WTC11 (cell line): ENCODE data around the gene GRM8. TPM values are rescaled to one million over a fixed set of nuclear protein-coding genes. Genes with fewer than 3 reads are reported as not detected.

Experiments used
- ATAC-seq: fragments of 200-7000 bp; cut with Tn5 transposase; 2 replicates; pipeline ENCODE4 v1.10.0; 2021; ENCODE audit warnings: mild to moderate bottlenecking, moderate library complexity
- CTCF ChIA-PET: fragments of 300-600 bp; sonication (Branson Sonifier 250); formaldehyde crosslinking; loops from one replicate; lab custom pipeline; 2021; ENCODE audit warnings: antibody characterized with exemption; lab: Charles Lee
- POLR2A ChIA-PET: fragments of 350-600 bp; sonication (Branson Sonifier 250); formaldehyde crosslinking; loops from one replicate; lab custom pipeline; 2021; ENCODE audit warnings: antibody characterized with exemption; lab: Charles Lee
- DNase-seq: peaks from one replicate; pipeline ENCODE4 v3.0.0; 2021; ENCODE audit warnings: low spot score
- H3K27ac Mint-ChIP-seq: 2 replicates; pipeline ENCODE4 v1.8.0; 2021; ENCODE audit warnings: mixed read lengths
- H3K27me3 Mint-ChIP-seq: 2 replicates; pipeline ENCODE4 v1.8.0; 2021; ENCODE audit warnings: low read depth, mild to moderate bottlenecking, moderate library complexity, mixed read lengths
- H3K36me3 Mint-ChIP-seq: 2 replicates; pipeline ENCODE4 v1.8.0; 2021; ENCODE audit warnings: mixed read lengths
- H3K4me1 Mint-ChIP-seq: 2 replicates; pipeline ENCODE4 v1.8.0; 2022; ENCODE audit warnings: mixed read lengths
- H3K4me3 Mint-ChIP-seq: 2 replicates; pipeline ENCODE4 v1.8.0; 2021; ENCODE audit warnings: mild to moderate bottlenecking, moderate library complexity, mixed read lengths
- H3K9me3 Mint-ChIP-seq: 2 replicates; pipeline ENCODE4 v1.8.0; 2021; ENCODE audit warnings: mixed read lengths
- AFF4 ChIP-seq: sonication (generic); formaldehyde crosslinking; IDR thresholded peaks from 2 replicates; pipeline ENCODE4 v1.8.1; 2023; ENCODE audit warnings: mild to moderate bottlenecking, missing genetic modification reagents, borderline replicate concordance
- ATF6 ChIP-seq: sonication (generic); formaldehyde crosslinking; IDR thresholded peaks from 2 replicates; pipeline ENCODE4 v1.8.1; 2023; ENCODE audit warnings: mild to moderate bottlenecking, missing genetic modification reagents
- CREB1 ChIP-seq: sonication (generic); formaldehyde crosslinking; IDR thresholded peaks from 2 replicates; pipeline ENCODE4 v1.8.0; 2023; ENCODE audit warnings: mild to moderate bottlenecking, missing genetic modification reagents
- ELF4 ChIP-seq: sonication (generic); formaldehyde crosslinking; IDR thresholded peaks from 2 replicates; pipeline ENCODE4 v1.8.1; 2022; ENCODE audit warnings: low read depth, mild to moderate bottlenecking, moderate library complexity, missing genetic modification reagents
- ETV6 ChIP-seq: sonication (generic); formaldehyde crosslinking; IDR thresholded peaks from 2 replicates; pipeline ENCODE4 v1.8.1; 2022; ENCODE audit warnings: mild to moderate bottlenecking, missing genetic modification reagents
- FOXJ3 ChIP-seq: sonication (generic); formaldehyde crosslinking; IDR thresholded peaks from 2 replicates; pipeline ENCODE4 v1.9.0; 2021; ENCODE audit warnings: missing genetic modification reagents, mild to moderate bottlenecking, borderline replicate concordance
- FOXK1 ChIP-seq: sonication (generic); formaldehyde crosslinking; IDR thresholded peaks from 2 replicates; pipeline ENCODE4 v1.8.0; 2022; ENCODE audit warnings: mild to moderate bottlenecking, moderate library complexity, missing genetic modification reagents
- FOXP1 ChIP-seq: sonication (generic); formaldehyde crosslinking; IDR thresholded peaks from 2 replicates; pipeline ENCODE4 v1.8.0; 2022; ENCODE audit warnings: missing genetic modification reagents, mild to moderate bottlenecking, moderate library complexity, borderline replicate concordance
- HMGXB4 ChIP-seq: sonication (generic); formaldehyde crosslinking; IDR thresholded peaks from 2 replicates; pipeline ENCODE4 v1.8.1; 2023; ENCODE audit warnings: mild to moderate bottlenecking, moderate library complexity, missing genetic modification reagents
- JAZF1 ChIP-seq: fragments of 250-450 bp; sonication (Bioruptor Pico); IDR thresholded peaks from 2 replicates; pipeline ENCODE4 v1.9.0; 2021; ENCODE audit warnings: moderate library complexity, mild to moderate bottlenecking, inconsistent platforms
- MAX ChIP-seq: sonication (generic); formaldehyde crosslinking; IDR thresholded peaks from 2 replicates; pipeline ENCODE4 v1.8.0; 2022; ENCODE audit warnings: mild to moderate bottlenecking, missing genetic modification reagents
- MXD4 ChIP-seq: fragments of 250-450 bp; sonication (Bioruptor Pico); IDR thresholded peaks from 2 replicates; pipeline ENCODE4 v1.8.0; 2021; ENCODE audit warnings: mild to moderate bottlenecking, moderate library complexity, borderline replicate concordance
- NFYB ChIP-seq: sonication (generic); formaldehyde crosslinking; conservative IDR thresholded peaks from 2 replicates; pipeline ENCODE4 v1.8.0; 2022; ENCODE audit warnings: low read depth, missing genetic modification reagents
- RORB ChIP-seq: fragments of 250-450 bp; sonication (Bioruptor Pico); IDR thresholded peaks from 2 replicates; pipeline ENCODE4 v1.9.0; 2021; ENCODE audit warnings: mild to moderate bottlenecking
- SMAD3 ChIP-seq: sonication (generic); formaldehyde crosslinking; IDR thresholded peaks from 2 replicates; pipeline ENCODE4 v1.8.0; 2022; ENCODE audit warnings: missing genetic modification reagents, mild to moderate bottlenecking, borderline replicate concordance
- SMAD4 ChIP-seq: sonication (generic); formaldehyde crosslinking; IDR thresholded peaks from 2 replicates; pipeline ENCODE4 v1.8.0; 2022; ENCODE audit warnings: mild to moderate bottlenecking, missing genetic modification reagents
- SP1 ChIP-seq: sonication (generic); formaldehyde crosslinking; conservative IDR thresholded peaks from 2 replicates; pipeline ENCODE4 v1.8.1; 2022; ENCODE audit warnings: missing genetic modification reagents
- ZBTB21 ChIP-seq: sonication (generic); formaldehyde crosslinking; IDR thresholded peaks from 2 replicates; pipeline ENCODE4 v1.8.1; 2023; ENCODE audit warnings: mild to moderate bottlenecking, missing genetic modification reagents, borderline replicate concordance
- ZBTB43 ChIP-seq: sonication (generic); formaldehyde crosslinking; IDR thresholded peaks from 2 replicates; pipeline ENCODE4 v1.8.1; 2023; ENCODE audit warnings: mild to moderate bottlenecking, missing genetic modification reagents
- ZNF121 ChIP-seq: sonication (generic); formaldehyde crosslinking; IDR thresholded peaks from 2 replicates; pipeline ENCODE4 v1.8.0; 2023; ENCODE audit warnings: missing genetic modification reagents
- ZNF138 ChIP-seq: sonication (generic); formaldehyde crosslinking; conservative IDR thresholded peaks from 2 replicates; pipeline ENCODE4 v1.8.1; 2022; ENCODE audit warnings: mild to moderate bottlenecking, moderate library complexity, missing genetic modification reagents
- ZNF281 ChIP-seq: sonication (generic); formaldehyde crosslinking; IDR thresholded peaks from 2 replicates; pipeline ENCODE4 v1.8.0; 2023; ENCODE audit warnings: mild to moderate bottlenecking, missing genetic modification reagents
- ZNF671 ChIP-seq: fragments of 250-450 bp; sonication (Bioruptor Pico); IDR thresholded peaks from 2 replicates; pipeline ENCODE4 v1.8.0; 2021; ENCODE audit warnings: mild to moderate bottlenecking
- ZSCAN18 ChIP-seq: fragments of 250-450 bp; sonication (Bioruptor Pico); IDR thresholded peaks from 2 replicates; pipeline ENCODE4 v2.1.2; 2022; ENCODE audit warnings: mild to moderate bottlenecking, moderate library complexity
- total RNA-seq: library from RNA; stranded (reverse); gene quantifications from 3 replicates; pipeline ENCODE4 v1.2.3, GENCODE V29; 2021

The GRM8 gene
- total RNA-seq, 1 experiment from 2014 or later = 2.3 TPM

- Mint-ChIP-seq H3K4me3 (no peak overlapping the region), H3K9me3 (peaks cover 2% of the 10 kb centered on the region; the same call in 1 of the 2 replicates), H3K27me3 (no peaks in the 10 kb centered on the region; the same call in 1 of the 2 replicates), H3K27ac (no peak overlapping the region), H3K4me1 (peaks cover 18% of the 10 kb centered on the region), H3K36me3 (no peaks in the 10 kb centered on the region)
- TF ChIP-seq ZNF281 (CRISPR knock-in tag) (no peak), ELF4 (CRISPR knock-in tag) (no peak), CREB1 (CRISPR knock-in tag) (no peak), ATF6 (CRISPR knock-in tag) (no peak), ZSCAN18 (CRISPR knock-in tag) (no peak), SMAD4 (no peak), ZNF671 (CRISPR knock-in tag) (no peak), MXD4 (CRISPR knock-in tag) (no peak), ZNF121 (CRISPR knock-in tag) (no peak), HMGXB4 (CRISPR knock-in tag) (no peak), ZBTB43 (no peak), SP1 (CRISPR knock-in tag) (no peak), ETV6 (CRISPR knock-in tag) (no peak), JAZF1 (no peak)
- POLR2A ChIA-PET = no interaction called here
- CTCF ChIA-PET = no interaction called here
- DNase-seq (no peak), ATAC-seq (no peak)
Observed at GRCh38 chr7:126718419-126718818, 534.3 kb downstream of the GRM8 start.

GRCh38 chr7:126716321-126716720, 536.4 kb downstream of the GRM8 start:
- Mint-ChIP-seq H3K27ac (no peak overlapping the region), H3K9me3 (peaks cover 23% of the 10 kb centered on the region), H3K4me3 (no peak overlapping the region), H3K27me3 (no peaks in the 10 kb centered on the region; the same call in 1 of the 2 replicates), H3K4me1 (peaks cover 11% of the 10 kb centered on the region), H3K36me3 (peaks cover 8% of the 10 kb centered on the region)
- ChIA-PET POLR2A (no interaction called here), CTCF (no interaction called here)
- no peak for DNase-seq
- TF ChIP-seq FOXP1 (CRISPR knock-in tag) (no peak), ZNF138 (CRISPR knock-in tag) (no peak), RORB (CRISPR knock-in tag) (no peak), FOXJ3 (no peak), NFYB (CRISPR knock-in tag) (no peak), AFF4 (CRISPR knock-in tag) (no peak), FOXK1 (CRISPR knock-in tag) (no peak), SMAD3 (no peak), ZBTB21 (no peak), MAX (CRISPR knock-in tag) (no peak), ZNF671 (CRISPR knock-in tag) (no peak), ELF4 (CRISPR knock-in tag) (no peak)
- no peak for ATAC-seq
